ENCODE data around the gene PARP12.

Gene PARP12

DNA sequence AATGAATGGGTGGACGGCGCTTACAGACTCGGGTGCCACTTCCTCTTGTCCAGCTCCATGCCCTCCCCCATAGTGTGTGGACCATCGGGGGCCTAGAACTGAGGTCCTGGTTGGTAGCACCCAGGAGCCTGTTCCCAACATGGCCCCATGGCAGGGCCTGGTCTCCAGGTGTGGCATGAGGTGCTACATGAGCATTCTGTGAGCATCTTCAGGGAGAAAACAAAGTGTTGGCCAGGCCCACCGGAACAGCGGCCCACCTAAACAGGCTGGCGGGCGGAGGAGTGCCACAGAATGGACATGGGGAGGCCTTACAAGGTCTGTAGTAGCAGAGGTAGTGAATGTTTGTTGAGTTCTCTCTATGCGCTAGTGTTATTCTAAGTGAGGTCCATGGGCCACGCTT is 76.9 kb downstream of the PARP12 start:
- no peak overlapping the region for H3K4me3 ChIP-seq (ENCODE audit: low read depth, low read length)
- H3K9me3 ChIP-seq (ENCODE audit: control insufficient read depth, insufficient read depth, low read depth, low read length), result no peaks in the 10 kb centered on the region
- no peaks in the 10 kb centered on the region for H3K36me3 ChIP-seq (ENCODE audit: control insufficient read depth in 2 of 2, insufficient read depth in 1 of 2, low read length in 2 of 2)
- H3K27ac ChIP-seq (ENCODE audit: extremely low read depth, low read depth, low read length), result no peak overlapping the region
- ChIA-PET POLR2A (no interaction called here), CTCF (interaction anchor here (0.7 kb wide), 1 partner anchor 321 kb away, joined by 3 read pairs; no protein-coding TSS in a partner anchor)
- TF ChIP-seq WT1 (tag by site-specific recombination; IDR thresholded peaks at IDR 0.05), result no peak
- no peak for TF ChIP-seq ZNF211 (tag by site-specific recombination; IDR thresholded peaks at IDR 0.05; ENCODE audit: low read depth)
- no peak for TF ChIP-seq ZFP3 (tag by site-specific recombination; IDR thresholded peaks at IDR 0.05; ENCODE audit: low read depth)
- TF ChIP-seq, protein P1, sequence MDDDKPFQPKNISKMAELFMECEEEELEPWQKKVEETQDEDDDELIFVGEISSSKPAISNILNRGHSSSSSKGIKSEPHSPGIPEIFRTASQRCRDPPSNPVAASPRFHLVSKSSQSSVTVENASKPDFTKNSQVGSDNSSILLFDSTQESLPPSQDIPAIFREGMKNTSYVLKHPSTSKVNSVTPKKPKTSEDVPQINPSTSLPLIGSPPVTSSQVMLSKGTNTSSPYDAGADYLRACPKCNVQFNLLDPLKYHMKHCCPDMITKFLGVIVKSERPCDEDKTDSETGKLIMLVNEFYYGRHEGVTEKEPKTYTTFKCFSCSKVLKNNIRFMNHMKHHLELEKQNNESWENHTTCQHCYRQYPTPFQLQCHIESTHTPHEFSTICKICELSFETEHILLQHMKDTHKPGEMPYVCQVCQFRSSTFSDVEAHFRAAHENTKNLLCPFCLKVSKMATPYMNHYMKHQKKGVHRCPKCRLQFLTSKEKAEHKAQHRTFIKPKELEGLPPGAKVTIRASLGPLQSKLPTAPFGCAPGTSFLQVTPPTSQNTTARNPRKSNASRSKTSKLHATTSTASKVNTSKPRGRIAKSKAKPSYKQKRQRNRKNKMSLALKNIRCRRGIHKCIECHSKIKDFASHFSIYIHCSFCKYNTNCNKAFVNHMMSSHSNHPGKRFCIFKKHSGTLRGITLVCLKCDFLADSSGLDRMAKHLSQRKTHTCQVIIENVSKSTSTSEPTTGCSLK (tag by site-specific recombination; IDR thresholded peaks at IDR 0.05), result no peak
- no peak for TF ChIP-seq KLF9 (tag by site-specific recombination; IDR thresholded peaks at IDR 0.05; ENCODE audit: low read depth)
- TF ChIP-seq ZNF404 (tag by site-specific recombination; IDR thresholded peaks at IDR 0.05), result no peak
- no peak for TF ChIP-seq ZNF133 (tag by site-specific recombination; IDR thresholded peaks at IDR 0.05)
- TF ChIP-seq ZIC2 (tag by site-specific recombination; IDR thresholded peaks at IDR 0.05), result no peak
- no peak for TF ChIP-seq CTCF (tag by site-specific recombination; IDR thresholded peaks at IDR 0.05)
- no peak for TF ChIP-seq ZNF571 (tag by site-specific recombination; IDR thresholded peaks at IDR 0.05)
- TF ChIP-seq ZNF658 (tag by site-specific recombination; IDR thresholded peaks at IDR 0.05), result no peak
- TF ChIP-seq SP7 (tag by site-specific recombination; IDR thresholded peaks at IDR 0.05), result no peak
- no peak for TF ChIP-seq ZSCAN5A (tag by site-specific recombination; IDR thresholded peaks at IDR 0.05)
- no peak for TF ChIP-seq ZBTB20 (tag by site-specific recombination; IDR thresholded peaks at IDR 0.05)
- no peak for TF ChIP-seq HIC1 (tag by site-specific recombination; IDR thresholded peaks at IDR 0.05)
- TF ChIP-seq KLF8 (tag by site-specific recombination; IDR thresholded peaks at IDR 0.05), result no peak
- TF ChIP-seq ZNF48 (tag by site-specific recombination; IDR thresholded peaks at IDR 0.05), result no peak
- no peak for TF ChIP-seq SP3 (tag by site-specific recombination; IDR thresholded peaks at IDR 0.05)
- no peak for TF ChIP-seq ZNF768 (tag by site-specific recombination; IDR thresholded peaks at IDR 0.05)
- H3K4me1 ChIP-seq (ENCODE audit: control insufficient read depth, insufficient read depth, low read length), result no peaks in the 10 kb centered on the region

All from HEK293 (cell line).